ENCODE data around the gene CARHSP1. TPM values are rescaled to one million over a fixed set of nuclear protein-coding genes. Genes with fewer than 3 reads are reported as not detected.

The CARHSP1 gene
- total RNA-seq, 2 experiments from 2014 or later, result 25.5 to 27.8 TPM

DNA sequence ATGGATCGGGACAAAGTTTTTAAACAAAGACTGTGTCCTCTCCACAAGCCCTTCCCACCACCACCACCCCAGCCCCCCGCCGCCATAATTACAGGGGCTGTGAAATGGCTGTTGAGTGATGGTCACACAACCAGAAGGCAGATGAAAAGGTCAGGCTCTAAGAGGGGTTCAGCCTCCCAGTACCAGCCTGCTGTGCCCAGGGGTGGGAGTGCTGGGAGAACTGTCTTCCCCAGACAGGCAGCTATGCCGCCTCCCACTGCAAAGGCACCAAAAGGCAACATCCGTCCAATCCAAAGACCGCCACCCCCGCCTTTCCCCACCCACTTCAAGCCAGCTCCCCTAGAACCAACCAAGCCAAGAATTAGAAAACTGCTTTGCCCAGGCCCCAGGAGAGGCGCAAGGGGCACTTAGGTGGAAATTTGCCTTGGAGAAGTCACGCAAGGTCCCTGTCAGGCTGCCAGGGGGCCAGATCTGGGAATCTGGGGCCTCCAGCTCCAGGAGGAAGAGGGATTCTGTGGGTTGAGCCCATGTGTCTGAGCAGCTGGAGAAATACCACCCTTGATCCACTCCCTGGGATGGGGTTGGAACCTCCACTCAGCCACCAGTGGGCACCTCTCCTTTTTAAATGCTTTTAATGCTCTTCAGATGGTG is 14.4 kb downstream of the CARHSP1 start:
- H3K27ac Mint-ChIP-seq, result no peak overlapping the region
- ATAC-seq (ENCODE audit: poor library complexity), result no peak
- Histone ChIP-seq H3K27ac (ENCODE audit: low read depth in 1 of 2, low read length in 2 of 2) (no peak overlapping the region), H3K36me3 (ENCODE audit: insufficient read depth, low read length) (peaks cover 40% of the 10 kb centered on the region), H3K9me3 (ENCODE audit: control insufficient read depth in 1 of 2, insufficient read depth in 1 of 2, low read length in 2 of 2) (no peaks in the 10 kb centered on the region), H3K27me3 (ENCODE audit: control insufficient read depth in 1 of 2, insufficient read depth in 2 of 2, low read length in 2 of 2) (no peaks in the 10 kb centered on the region), H3K4me3 (ENCODE audit: low read length) (no peak overlapping the region), H3K4me1 (ENCODE audit: insufficient read depth, low read length) (peaks cover 22% of the 10 kb centered on the region)
- no peak overlapping the region for H3K4me3 Mint-ChIP-seq
- H3K9me3 Mint-ChIP-seq, result no peaks in the 10 kb centered on the region
- POLR2A ChIA-PET, result interaction anchor here (0.8 to 1.0 kb wide), 2 partner anchors 11 to 15 kb away, joined by 4 to 6 read pairs; partner anchors contain the start of gene CARHSP1
- intact Hi-C loops (cut with DNase I, micrococcal nuclease), result no loop called here
- peaks cover 58% of the 10 kb centered on the region for H3K36me3 Mint-ChIP-seq (ENCODE audit: low read depth)
- H3K27me3 Mint-ChIP-seq, result no peaks in the 10 kb centered on the region
- no peak for DNase-seq
- TF ChIP-seq, protein P1, sequence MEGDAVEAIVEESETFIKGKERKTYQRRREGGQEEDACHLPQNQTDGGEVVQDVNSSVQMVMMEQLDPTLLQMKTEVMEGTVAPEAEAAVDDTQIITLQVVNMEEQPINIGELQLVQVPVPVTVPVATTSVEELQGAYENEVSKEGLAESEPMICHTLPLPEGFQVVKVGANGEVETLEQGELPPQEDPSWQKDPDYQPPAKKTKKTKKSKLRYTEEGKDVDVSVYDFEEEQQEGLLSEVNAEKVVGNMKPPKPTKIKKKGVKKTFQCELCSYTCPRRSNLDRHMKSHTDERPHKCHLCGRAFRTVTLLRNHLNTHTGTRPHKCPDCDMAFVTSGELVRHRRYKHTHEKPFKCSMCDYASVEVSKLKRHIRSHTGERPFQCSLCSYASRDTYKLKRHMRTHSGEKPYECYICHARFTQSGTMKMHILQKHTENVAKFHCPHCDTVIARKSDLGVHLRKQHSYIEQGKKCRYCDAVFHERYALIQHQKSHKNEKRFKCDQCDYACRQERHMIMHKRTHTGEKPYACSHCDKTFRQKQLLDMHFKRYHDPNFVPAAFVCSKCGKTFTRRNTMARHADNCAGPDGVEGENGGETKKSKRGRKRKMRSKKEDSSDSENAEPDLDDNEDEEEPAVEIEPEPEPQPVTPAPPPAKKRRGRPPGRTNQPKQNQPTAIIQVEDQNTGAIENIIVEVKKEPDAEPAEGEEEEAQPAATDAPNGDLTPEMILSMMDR (IDR thresholded peaks at IDR 0.05), result no peak
- CTCF ChIA-PET, result interaction anchor here (3.4 kb wide), 1 partner anchor 25 kb away, joined by 15 read pairs; no protein-coding TSS in a partner anchor
- peaks cover 32% of the 10 kb centered on the region for H3K4me1 Mint-ChIP-seq (ENCODE audit: low read depth)

DNA sequence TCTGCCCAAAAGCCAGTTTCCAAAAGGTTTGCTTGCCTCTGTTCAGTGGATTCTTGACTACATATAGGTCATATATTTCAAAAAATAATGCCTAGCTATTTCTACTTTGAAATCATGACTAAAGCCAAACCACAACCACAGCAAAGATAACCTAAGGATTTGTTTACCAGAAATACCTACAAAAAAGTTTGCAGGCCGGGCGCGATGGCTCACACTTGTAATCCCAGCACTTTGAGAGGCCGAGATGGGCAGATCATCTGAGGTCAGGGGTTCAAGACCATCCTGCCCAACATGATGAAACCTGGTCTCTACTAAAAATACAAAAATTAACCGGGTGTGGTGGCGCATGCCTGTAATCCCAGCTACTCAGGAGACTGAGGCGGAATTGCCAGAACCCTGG is 15.2 kb downstream of the CARHSP1 start:
- Mint-ChIP-seq H3K36me3 (ENCODE audit: low read depth) (peaks cover 60% of the 10 kb centered on the region), H3K9me3 (no peaks in the 10 kb centered on the region), H3K27ac (peak overlapping the region; percentile 33), H3K4me3 (no peak overlapping the region), H3K4me1 (ENCODE audit: low read depth) (peaks cover 32% of the 10 kb centered on the region), H3K27me3 (no peaks in the 10 kb centered on the region)
- Histone ChIP-seq H3K36me3 (ENCODE audit: insufficient read depth, low read length) (peaks cover 38% of the 10 kb centered on the region), H3K9me3 (ENCODE audit: control insufficient read depth in 1 of 2, insufficient read depth in 1 of 2, low read length in 2 of 2) (no peaks in the 10 kb centered on the region), H3K4me3 (ENCODE audit: low read length) (no peak overlapping the region), H3K27me3 (ENCODE audit: control insufficient read depth in 1 of 2, insufficient read depth in 2 of 2, low read length in 2 of 2) (no peaks in the 10 kb centered on the region), H3K4me1 (ENCODE audit: insufficient read depth, low read length) (peaks cover 22% of the 10 kb centered on the region), H3K27ac (ENCODE audit: low read depth in 1 of 2, low read length in 2 of 2) (no peak overlapping the region)
- ATAC-seq (ENCODE audit: poor library complexity) (no peak), DNase-seq (peak in 1 of 14 experiments; percentile 2)
- intact Hi-C loops (cut with DNase I, micrococcal nuclease), result no loop called here
- ChIA-PET CTCF (interaction anchor here (3.4 kb wide), 1 partner anchor 26 kb away, joined by 15 read pairs; no protein-coding TSS in a partner anchor), POLR2A (interaction anchor here (1.0 kb wide), 1 partner anchor 15 kb away, joined by 6 read pairs; the partner anchor contains the start of gene CARHSP1)
- TF ChIP-seq, protein P1 (IDR thresholded peaks at IDR 0.05), result no peak

DNA sequence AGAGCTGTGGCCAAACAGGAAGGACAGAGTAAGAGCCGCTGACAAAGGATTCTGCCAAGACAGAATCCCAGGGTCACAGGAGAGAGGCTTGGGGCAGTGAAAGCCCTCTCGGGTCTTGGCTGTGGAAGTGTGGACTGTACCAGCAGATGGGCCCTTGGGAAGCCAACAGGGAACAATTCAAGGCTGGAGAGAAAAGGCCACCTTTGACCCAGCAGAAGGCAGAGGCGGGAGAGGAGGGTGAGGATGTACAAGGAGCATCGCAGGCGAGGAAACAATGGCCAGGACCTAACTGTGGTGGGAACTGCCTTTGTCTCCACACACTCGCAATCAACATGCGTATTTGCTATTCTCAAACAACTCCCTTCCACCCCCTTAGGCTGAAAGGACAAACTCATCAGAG is 15.7 kb downstream of the CARHSP1 start:
- ATAC-seq (ENCODE audit: poor library complexity), result no peak
- Histone ChIP-seq H3K9me3 (ENCODE audit: control insufficient read depth in 1 of 2, insufficient read depth in 1 of 2, low read length in 2 of 2) (no peaks in the 10 kb centered on the region), H3K27ac (ENCODE audit: low read depth in 1 of 2, low read length in 2 of 2) (no peak overlapping the region), H3K4me3 (ENCODE audit: low read length) (no peak overlapping the region), H3K27me3 (ENCODE audit: control insufficient read depth in 1 of 2, insufficient read depth in 2 of 2, low read length in 2 of 2) (no peaks in the 10 kb centered on the region), H3K36me3 (ENCODE audit: insufficient read depth, low read length) (peaks cover 38% of the 10 kb centered on the region), H3K4me1 (ENCODE audit: insufficient read depth, low read length) (peaks cover 22% of the 10 kb centered on the region)
- ChIA-PET POLR2A (no interaction called here), CTCF (interaction anchor here (3.4 kb wide), 1 partner anchor 27 kb away, joined by 15 read pairs; no protein-coding TSS in a partner anchor)
- H3K9me3 Mint-ChIP-seq, result no peaks in the 10 kb centered on the region
- intact Hi-C loops (cut with DNase I, micrococcal nuclease), result no loop called here
- TF ChIP-seq, protein P1 (IDR thresholded peaks at IDR 0.05), result no peak
- no peak overlapping the region for H3K4me3 Mint-ChIP-seq
- no peaks in the 10 kb centered on the region for H3K27me3 Mint-ChIP-seq
- peaks cover 57% of the 10 kb centered on the region for H3K36me3 Mint-ChIP-seq (ENCODE audit: low read depth)
- peak overlapping the region; percentile 33 for H3K27ac Mint-ChIP-seq
- H3K4me1 Mint-ChIP-seq (ENCODE audit: low read depth), result peaks cover 32% of the 10 kb centered on the region
- peak in 1 of 14 experiments; percentile 0 for DNase-seq
